T-helper 17 cell (primary cell): ENCODE results near the gene CPN2. TPM values are rescaled to one million over a fixed set of nuclear protein-coding genes. Genes with fewer than 3 reads are reported as not detected.
A peak's percentile ranks its signal among the peaks of the same experiment; 100 is the strongest.

Experiments
- ATAC-seq: fragments of 150-1000 bp; cut with Tn5 transposase; 2 replicates; pipeline ENCODE4 v1.10.0; 2021; ENCODE audit warnings: mild to moderate bottlenecking, moderate library complexity
- DNase-seq, 3 donors: peaks; one replicate each; pipeline versions ENCODE4 v3.0.0 to v3.0.0-alpha.2; 2020 to 2021
- H3K9me3 ChIP-seq: one replicate; pipeline ENCODE4 v1.7.0; 2013; ENCODE audit warnings: low read length, mild to moderate bottlenecking; ENCODE audit not compliant: control insufficient read depth, poor library complexity, severe bottlenecking
- H3K27ac Mint-ChIP-seq: one replicate; pipeline ENCODE4 v1.8.0; 2022; ENCODE audit warnings: mild to moderate bottlenecking, moderate library complexity, mixed read lengths
- H3K27me3 Mint-ChIP-seq: one replicate; pipeline ENCODE4 v1.8.0; 2022; ENCODE audit warnings: mixed read lengths
- H3K36me3 Mint-ChIP-seq: one replicate; pipeline ENCODE4 v1.8.0; 2022; ENCODE audit warnings: low read depth, mixed read lengths
- H3K4me1 Mint-ChIP-seq: one replicate; pipeline ENCODE4 v1.8.0; 2022; ENCODE audit warnings: mild to moderate bottlenecking, mixed read lengths
- H3K4me3 Mint-ChIP-seq: one replicate; pipeline ENCODE4 v1.8.0; 2022; ENCODE audit warnings: mild to moderate bottlenecking, moderate library complexity, mixed read lengths
- total RNA-seq, 4 donors: library from RNA in 2 of 4; stranded (reverse) in 2 of 4; gene quantifications; one replicate each; pipeline ENCODE4 v1.2.3 and lab custom pipeline; 2022 to 2026

The CPN2 gene
- total RNA-seq, 2 donors from 2014 or later = not detected

DNA sequence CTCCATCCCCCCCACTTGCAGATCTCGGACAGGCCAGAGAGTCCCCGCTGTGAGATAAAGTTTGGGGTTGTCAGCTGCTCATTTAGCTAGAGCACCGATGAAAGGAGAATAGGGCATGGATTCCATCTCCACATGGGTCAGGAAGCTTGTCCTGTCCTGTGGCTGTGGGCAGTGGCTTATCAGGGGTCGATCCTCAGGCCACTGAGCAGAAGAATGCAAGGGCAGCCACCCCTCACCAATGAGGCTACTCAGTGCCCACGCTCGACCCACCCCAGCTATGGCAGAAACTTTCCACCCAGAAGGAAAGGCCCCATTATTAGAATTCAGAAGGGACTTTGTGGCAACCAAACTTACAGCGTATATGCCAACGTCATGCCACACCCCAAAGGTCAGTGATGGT is 43.3 kb downstream of the CPN2 start:
- Mint-ChIP-seq H3K4me3 (no peak overlapping the region), H3K27me3 (no peaks in the 10 kb centered on the region), H3K36me3 (no peaks in the 10 kb centered on the region), H3K4me1 (peaks cover 39% of the 10 kb centered on the region), H3K27ac (no peak overlapping the region)
- ATAC-seq (no peak), DNase-seq (no peak)
- H3K9me3 ChIP-seq = no peaks in the 10 kb centered on the region

DNA sequence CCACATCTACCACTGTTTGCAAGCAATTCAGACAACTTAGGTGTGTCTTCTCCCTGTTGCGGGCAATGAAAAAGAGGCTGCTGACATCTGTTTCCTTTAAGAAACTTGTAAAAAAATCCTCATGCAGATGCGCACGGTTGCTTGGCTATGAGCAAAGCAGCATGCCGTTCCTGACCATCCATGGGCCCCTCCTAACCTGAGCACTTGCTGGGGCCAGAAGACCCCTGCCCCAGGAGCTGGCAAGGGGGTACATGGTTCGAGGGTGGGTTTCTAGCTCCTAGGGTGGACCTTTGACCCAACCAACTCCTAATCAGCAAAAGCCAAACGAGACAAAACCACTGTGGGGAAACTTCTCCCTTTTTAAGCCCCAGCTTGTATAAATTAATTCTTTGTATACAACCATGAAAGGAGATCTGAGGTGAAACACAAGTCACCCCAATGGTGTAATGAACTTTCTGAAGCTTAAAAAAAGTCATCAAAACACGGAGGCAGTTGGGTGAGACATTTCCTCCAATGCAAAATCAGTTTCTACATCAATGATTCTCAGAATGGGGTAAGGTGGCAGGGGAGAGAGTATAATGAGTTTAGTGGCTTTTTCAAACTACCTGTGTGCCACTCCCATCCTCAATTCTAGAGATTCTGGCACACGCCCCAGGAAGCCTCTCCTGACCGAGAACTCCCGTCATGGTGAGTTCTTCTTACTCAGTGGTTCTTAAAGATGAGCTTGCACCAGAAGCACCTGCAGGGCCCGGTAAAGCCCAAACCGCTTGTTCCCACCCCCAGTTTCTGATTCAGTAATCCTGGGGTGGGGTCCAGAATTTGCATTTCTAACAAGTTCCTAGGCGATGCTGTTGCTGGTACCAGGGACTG is 44.1 kb downstream of the CPN2 start:
- H3K4me3 Mint-ChIP-seq = peak overlapping the region; percentile 80
- no peaks in the 10 kb centered on the region for H3K36me3 Mint-ChIP-seq
- H3K27me3 Mint-ChIP-seq = no peaks in the 10 kb centered on the region
- ATAC-seq = peak; percentile 64
- DNase-seq = no peak
- peak overlapping the region; percentile 79 for H3K27ac Mint-ChIP-seq
- peaks cover 39% of the 10 kb centered on the region for H3K4me1 Mint-ChIP-seq
- H3K9me3 ChIP-seq = no peaks in the 10 kb centered on the region

DNA sequence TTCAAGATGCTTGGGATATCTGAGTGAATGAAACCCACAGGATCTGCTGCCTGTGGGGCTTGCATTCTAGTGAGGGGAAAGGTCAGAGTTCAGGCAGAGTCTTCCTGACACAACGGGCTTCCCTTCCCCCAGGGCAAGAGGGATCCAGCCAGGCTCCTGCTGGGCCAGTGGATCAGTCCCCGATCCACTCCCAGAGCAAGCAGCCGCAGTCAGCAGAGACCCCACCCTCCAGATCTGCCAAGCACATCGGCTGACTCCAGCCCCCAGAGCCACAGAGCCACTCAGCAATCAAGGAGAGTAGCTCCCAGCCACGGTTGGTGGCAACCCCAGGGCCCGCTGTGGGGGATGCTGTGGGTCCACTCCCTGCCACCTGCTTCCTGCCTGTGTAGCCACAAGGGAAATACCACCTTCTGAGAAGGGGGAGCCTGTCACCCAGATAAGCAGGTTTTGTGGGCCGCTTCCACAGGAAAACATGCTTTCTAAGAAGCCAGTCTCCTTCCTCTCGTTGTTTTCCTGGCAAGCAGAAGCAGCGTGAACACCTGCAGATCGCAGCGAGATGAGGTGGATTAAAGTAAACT is 44.9 kb downstream of the CPN2 start:
- Mint-ChIP-seq H3K27ac (peak overlapping the region; percentile 79), H3K36me3 (no peaks in the 10 kb centered on the region), H3K4me1 (peaks cover 39% of the 10 kb centered on the region), H3K4me3 (peak overlapping the region; percentile 80), H3K27me3 (no peaks in the 10 kb centered on the region)
- H3K9me3 ChIP-seq = no peaks in the 10 kb centered on the region
- ATAC-seq (peak; percentile 81), DNase-seq (peak; percentile 29 to 34 (median 31))

DNA sequence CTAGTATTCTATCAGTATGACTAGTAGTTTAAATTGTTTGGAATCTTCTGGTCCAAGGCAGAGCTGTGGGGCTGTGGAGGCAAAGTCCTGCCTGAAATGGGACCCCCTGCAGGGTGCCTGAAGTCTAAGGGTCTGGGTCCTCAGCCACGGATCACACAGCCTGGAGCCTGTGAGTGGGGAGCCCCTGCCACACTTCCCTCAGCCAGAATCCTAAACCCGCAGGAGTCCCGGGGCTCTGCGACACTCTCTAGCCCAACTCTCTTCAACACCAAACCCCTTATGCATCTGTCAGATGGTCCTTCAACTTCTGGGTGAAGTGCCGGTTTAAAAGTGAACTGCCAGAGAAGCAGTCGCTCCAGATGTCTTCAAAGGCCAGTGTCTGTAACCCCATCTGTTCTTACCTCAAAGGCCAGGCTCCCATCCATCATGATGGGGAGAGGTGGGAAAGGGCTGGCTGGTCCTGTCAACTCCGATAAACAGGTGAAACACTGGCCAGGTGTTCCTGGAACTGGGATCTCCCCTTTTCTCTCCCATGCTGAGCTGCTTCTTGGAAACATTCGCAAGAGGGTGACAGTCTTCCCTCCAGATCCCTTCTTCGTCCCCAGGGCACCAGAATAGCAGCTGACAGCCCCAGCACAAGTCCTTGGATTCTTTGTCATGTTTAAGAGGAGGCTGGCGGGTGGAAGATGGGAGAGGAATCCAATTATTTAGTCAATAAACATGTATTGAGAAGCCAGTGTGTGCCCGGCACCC is 45.6 kb downstream of the CPN2 start:
- peak overlapping the region; percentile 79 for H3K27ac Mint-ChIP-seq
- H3K4me3 Mint-ChIP-seq = no peak overlapping the region
- ATAC-seq (no peak), DNase-seq (no peak)
- no peaks in the 10 kb centered on the region for H3K9me3 ChIP-seq
- H3K4me1 Mint-ChIP-seq = peaks cover 39% of the 10 kb centered on the region
- no peaks in the 10 kb centered on the region for H3K36me3 Mint-ChIP-seq
- no peaks in the 10 kb centered on the region for H3K27me3 Mint-ChIP-seq

DNA sequence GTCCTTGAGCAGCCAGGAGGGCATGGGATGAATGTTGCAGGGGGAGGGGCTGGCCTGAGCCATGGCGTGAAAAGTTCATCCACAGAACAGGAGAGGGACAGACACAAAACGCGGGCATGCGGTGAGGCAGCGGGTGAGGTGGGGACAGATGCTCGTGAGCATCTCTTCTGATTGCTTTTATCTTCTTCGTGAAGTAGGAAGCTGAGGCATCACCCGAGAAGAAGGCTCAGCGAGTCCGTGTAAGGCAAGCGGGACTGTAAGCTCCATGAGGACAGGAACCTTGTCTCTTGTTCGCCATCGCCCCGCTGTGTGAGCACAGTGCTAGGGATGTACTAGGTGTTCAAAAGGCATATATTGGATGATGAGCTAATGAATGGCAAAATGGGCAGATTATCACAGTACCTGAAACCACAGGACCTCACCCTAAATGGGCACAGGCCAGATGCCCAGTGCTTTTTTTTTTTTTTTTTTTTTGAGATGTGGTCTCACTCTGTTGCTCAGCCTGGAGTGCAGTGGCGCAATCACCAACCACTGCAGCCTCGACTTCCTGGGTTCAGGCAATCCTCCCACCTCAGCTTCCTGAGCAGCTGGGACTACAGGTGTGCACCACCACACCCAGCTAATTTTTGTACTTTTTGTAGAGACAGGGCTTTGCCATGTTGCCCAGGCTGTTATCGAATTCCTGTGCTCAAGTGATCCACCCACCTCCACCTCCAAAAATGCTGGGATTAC is 46.8 kb downstream of the CPN2 start:
- Mint-ChIP-seq H3K27ac (no peak overlapping the region), H3K4me1 (peaks cover 42% of the 10 kb centered on the region), H3K36me3 (no peaks in the 10 kb centered on the region), H3K4me3 (no peak overlapping the region), H3K27me3 (no peaks in the 10 kb centered on the region)
- ATAC-seq (no peak), DNase-seq (no peak)
- no peaks in the 10 kb centered on the region for H3K9me3 ChIP-seq

DNA sequence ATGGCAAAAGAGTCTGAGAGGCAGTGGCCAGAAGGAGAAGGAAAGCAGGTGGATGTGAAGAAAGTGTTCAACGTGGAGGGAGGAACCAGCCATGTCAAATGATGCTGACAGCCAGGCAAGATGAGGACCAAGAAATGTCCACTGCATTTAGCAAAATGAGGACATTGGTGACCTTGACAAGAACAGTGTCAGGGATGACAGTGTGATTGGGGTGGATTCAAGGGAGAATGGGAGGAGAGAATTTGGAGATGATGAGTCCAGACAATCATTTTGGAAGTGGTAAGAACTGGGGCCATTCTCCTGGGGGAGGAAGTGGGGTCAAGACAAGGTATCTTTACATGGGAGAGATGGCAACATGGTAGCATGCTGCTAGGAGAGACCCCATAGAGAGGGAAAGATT is 47.4 kb downstream of the CPN2 start:
- Mint-ChIP-seq H3K4me3 (no peak overlapping the region), H3K27me3 (no peaks in the 10 kb centered on the region), H3K36me3 (no peaks in the 10 kb centered on the region), H3K4me1 (peaks cover 38% of the 10 kb centered on the region), H3K27ac (no peak overlapping the region)
- ATAC-seq = no peak
- no peak for DNase-seq
- no peaks in the 10 kb centered on the region for H3K9me3 ChIP-seq

DNA sequence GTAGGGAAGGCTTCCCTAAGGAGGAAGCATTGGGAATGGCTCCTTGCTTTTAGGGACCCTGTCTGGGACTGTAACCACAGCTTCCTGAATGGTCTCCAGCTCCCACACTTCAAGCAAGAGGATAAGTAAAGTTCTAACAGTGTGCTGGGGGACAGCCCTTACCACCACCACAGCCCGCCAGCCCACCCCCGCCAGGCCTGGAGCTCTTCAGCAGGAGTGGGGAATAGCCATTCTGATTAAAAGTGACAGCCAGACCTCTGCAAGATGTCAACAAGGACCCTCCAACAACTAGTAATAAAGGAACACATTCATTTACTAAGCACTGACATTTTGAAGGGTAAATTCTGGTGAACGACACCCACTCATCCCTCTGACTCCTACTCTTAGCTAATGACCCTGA is 49.4 kb downstream of the CPN2 start:
- no peaks in the 10 kb centered on the region for H3K9me3 ChIP-seq
- DNase-seq = no peak
- Mint-ChIP-seq H3K27me3 (no peaks in the 10 kb centered on the region), H3K36me3 (no peaks in the 10 kb centered on the region), H3K27ac (no peak overlapping the region), H3K4me1 (peaks cover 30% of the 10 kb centered on the region), H3K4me3 (no peak overlapping the region)
- ATAC-seq = no peak

DNA sequence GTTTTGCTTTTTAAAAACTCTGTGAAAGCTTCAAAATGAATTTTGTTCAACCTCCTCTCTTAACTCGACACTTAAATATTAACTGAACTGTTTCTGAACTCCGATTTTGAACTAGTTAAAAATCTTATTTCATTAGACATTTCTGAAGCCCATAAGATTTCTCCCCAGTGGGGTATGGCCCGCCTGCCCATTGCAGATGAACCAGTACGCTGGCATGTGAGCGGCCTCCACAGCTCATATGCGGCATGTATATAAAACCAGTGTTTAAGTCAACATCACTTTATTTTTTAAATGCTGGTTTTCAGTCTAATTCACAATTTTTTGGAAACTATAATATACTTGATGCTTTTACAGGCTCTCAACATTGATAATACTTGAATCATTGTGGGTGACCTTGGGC is 50.2 kb downstream of the CPN2 start:
- no peak overlapping the region for H3K27ac Mint-ChIP-seq
- no peaks in the 10 kb centered on the region for H3K27me3 Mint-ChIP-seq
- no peak overlapping the region for H3K4me3 Mint-ChIP-seq
- no peaks in the 10 kb centered on the region for H3K36me3 Mint-ChIP-seq
- no peaks in the 10 kb centered on the region for H3K9me3 ChIP-seq
- DNase-seq (no peak), ATAC-seq (no peak)
- H3K4me1 Mint-ChIP-seq = peaks cover 23% of the 10 kb centered on the region

DNA sequence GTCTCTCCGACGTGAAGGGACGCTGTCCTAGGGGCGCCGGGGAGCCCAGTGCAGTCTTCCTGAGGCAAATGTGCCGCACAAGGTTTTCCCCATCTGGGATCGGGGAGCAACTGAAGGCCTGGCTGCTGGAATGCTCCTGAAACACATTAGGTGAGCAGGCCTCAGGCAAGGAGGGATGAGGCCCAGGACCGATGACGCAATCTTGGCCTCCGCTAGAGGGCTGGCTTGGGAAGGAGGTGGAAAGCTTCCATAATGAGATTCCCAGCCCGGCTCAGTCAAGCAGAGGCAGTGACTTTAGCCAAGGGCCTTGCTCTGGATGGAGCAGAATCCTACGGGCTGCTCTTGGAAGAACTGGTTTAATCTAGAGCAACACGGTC is 50.8 kb downstream of the CPN2 start:
- Mint-ChIP-seq H3K27ac (no peak overlapping the region), H3K4me3 (peak overlapping the region; percentile 15)

DNA sequence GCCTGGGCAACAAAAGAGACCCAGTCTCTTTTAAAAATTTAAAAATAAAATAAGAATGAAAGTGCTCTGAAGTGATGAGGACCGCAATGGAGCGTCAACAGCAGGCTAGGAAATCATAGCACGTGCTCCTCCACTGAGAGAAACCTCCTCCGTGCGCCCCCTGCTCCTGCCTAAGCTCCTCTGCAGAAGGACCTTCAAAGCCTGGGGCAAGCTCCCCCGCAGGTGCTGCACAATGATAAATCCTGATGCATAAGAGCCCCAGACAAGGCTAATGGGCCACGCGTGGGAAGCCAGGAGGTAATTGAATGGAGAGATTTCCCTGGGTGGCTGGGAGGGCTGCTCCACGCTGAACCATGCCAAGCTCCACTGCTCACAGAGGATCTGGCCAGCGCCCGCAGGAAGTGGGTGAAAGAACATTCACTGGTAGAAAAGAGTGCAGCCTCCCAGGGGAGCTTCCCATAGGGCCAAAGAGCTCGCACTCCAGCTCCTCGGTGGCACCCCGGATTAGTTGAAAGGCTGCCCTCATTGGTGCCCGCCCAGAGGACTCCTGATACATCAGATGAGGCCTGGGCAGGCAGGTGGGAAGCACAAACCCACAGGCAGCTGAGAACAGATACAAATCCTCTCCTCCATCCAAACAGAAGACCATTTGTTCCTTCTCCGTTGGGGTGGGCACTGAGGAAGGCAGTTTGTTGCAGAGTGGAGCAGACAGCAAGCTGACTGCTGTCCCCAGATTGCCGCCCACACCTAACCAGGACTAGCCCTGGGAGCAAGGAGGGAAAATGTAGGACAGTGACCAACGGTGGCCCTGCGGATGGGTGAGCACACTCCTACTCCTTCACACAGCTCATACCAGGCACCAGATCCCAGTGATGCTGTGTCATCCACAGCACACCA is 52.5 kb downstream of the CPN2 start:
- H3K4me3 Mint-ChIP-seq = no peak overlapping the region
- DNase-seq (no peak), ATAC-seq (no peak)
- H3K4me1 Mint-ChIP-seq = peaks cover 18% of the 10 kb centered on the region
- peaks cover 12% of the 10 kb centered on the region for H3K27me3 Mint-ChIP-seq
- no peaks in the 10 kb centered on the region for H3K9me3 ChIP-seq
- H3K27ac Mint-ChIP-seq = no peak overlapping the region
- no peaks in the 10 kb centered on the region for H3K36me3 Mint-ChIP-seq

More for the DNA sequence above, 50.8 kb downstream of the CPN2 start:
- H3K9me3 ChIP-seq = no peaks in the 10 kb centered on the region
- Mint-ChIP-seq H3K36me3 (no peaks in the 10 kb centered on the region), H3K27me3 (no peaks in the 10 kb centered on the region), H3K4me1 (peaks cover 19% of the 10 kb centered on the region)
- DNase-seq (no peak), ATAC-seq (no peak)

DNA sequence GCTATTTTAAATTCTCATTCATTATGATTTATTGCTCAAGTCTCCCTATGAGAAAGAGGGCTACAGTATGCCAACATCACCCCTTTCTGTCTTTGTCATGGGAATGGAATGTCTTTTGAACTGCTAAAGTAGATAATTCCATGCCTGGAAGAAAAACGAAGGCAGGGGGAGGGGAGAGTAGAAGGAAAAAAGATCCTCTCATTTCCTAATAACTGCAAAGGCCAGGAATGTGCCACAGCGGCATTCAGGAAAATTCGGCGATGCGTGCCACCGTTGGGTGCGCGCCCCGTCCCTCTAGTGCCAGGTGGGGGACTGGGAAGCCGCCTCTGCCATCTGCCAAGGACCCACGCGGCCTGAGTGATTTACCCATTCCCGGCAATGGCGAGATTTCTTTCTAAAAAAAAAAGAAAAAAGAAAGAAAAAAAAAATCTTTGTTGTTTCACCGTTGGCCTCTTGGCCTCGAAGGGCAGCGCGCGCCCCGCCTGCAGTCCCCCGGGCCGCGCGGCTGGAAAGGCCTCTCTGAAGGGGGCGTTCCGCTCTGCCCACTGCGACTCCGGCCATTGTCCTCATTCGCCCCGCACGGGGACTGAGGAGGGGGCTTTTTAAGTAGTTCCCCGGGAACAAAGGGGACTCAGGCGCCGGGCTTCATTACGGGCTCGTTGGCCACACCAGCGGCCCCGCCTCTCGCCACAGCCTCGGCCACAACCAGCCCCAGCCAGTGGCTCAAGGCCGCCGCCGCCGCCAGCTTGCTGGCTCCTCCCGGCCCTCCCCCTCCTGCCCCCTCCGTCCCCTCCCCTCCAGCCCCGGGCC is 54.5 kb downstream of the CPN2 start:
- no peaks in the 10 kb centered on the region for H3K9me3 ChIP-seq
- DNase-seq (no peak), ATAC-seq (no peak)
- no peak overlapping the region for H3K4me3 Mint-ChIP-seq
- H3K27me3 Mint-ChIP-seq = peaks cover 16% of the 10 kb centered on the region
- H3K27ac Mint-ChIP-seq = no peak overlapping the region
- H3K36me3 Mint-ChIP-seq = peaks cover 2% of the 10 kb centered on the region
- H3K4me1 Mint-ChIP-seq = peaks cover 18% of the 10 kb centered on the region

DNA sequence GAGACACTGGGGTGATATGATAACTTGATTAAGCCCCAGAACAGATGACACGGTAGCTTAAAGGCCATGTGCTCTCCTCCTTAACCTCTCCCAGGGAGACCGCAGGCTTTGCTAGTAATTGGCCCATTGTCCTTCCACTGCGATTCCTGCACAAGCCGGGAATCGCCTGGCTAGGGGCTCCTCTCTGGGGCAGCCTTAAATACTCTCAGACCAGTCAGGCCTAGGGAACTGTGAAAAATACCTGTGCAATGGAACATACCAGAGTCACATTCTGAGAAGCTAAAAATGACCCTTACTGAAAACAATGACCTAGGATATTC is 56.3 kb downstream of the CPN2 start:
- ATAC-seq = no peak
- Mint-ChIP-seq H3K36me3 (peaks cover 5% of the 10 kb centered on the region), H3K4me1 (peaks cover 11% of the 10 kb centered on the region), H3K27me3 (peaks cover 16% of the 10 kb centered on the region), H3K4me3 (no peak overlapping the region), H3K27ac (no peak overlapping the region)
- DNase-seq = no peak
- H3K9me3 ChIP-seq = no peaks in the 10 kb centered on the region
